ENCODE data around the gene DHH.

The DHH gene

GRCh38 chr12:49100380-49100779 is 5.8 kb upstream of the DHH start:
- no peak overlapping the region for H3K4me3 ChIP-seq
- H3K27ac ChIP-seq: no peak overlapping the region
- no peak for TF ChIP-seq FOXP2 (optimal IDR thresholded peaks at IDR 0.05; ENCODE audit: control extremely low read depth, extremely low read length, insufficient read depth)
- no peak for TF ChIP-seq POLR2AphosphoS5 (IDR thresholded peaks at IDR 0.05; ENCODE audit: borderline replicate concordance, low read depth, low read length)
- no peak for TF ChIP-seq EZH2 (IDR thresholded peaks at IDR 0.05)
- no peak overlapping the region for H3K9ac ChIP-seq (ENCODE audit: insufficient read length)
- DNase-seq (ENCODE audit: low read depth, low spot score): no peak
- peaks cover 33% of the 10 kb centered on the region; the same call in 1 of the 2 replicates for H3K36me3 ChIP-seq (ENCODE audit: insufficient read depth, low read length)
- no peaks in the 10 kb centered on the region for H3K9me3 ChIP-seq (ENCODE audit: low read depth, low read length)

GRCh38 chr12:49098703-49099102 is 4.1 kb upstream of the DHH start:
- Histone ChIP-seq H3K9ac (ENCODE audit: insufficient read length) (no peak overlapping the region), H3K4me3 (no peak overlapping the region), H3K27ac (no peak overlapping the region), H3K9me3 (ENCODE audit: low read depth, low read length) (no peaks in the 10 kb centered on the region), H3K36me3 (ENCODE audit: insufficient read depth, low read length) (peaks cover 26% of the 10 kb centered on the region; the same call in 1 of the 2 replicates)
- TF ChIP-seq EZH2 (IDR thresholded peaks at IDR 0.05) (no peak), POLR2AphosphoS5 (IDR thresholded peaks at IDR 0.05; ENCODE audit: borderline replicate concordance, low read depth, low read length) (no peak), FOXP2 (optimal IDR thresholded peaks at IDR 0.05; ENCODE audit: control extremely low read depth, extremely low read length, insufficient read depth) (no peak)
- DNase-seq (ENCODE audit: low read depth, low spot score): no peak

- H3K4me3 ChIP-seq: no peak overlapping the region
- no peaks in the 10 kb centered on the region for H3K9me3 ChIP-seq (ENCODE audit: low read depth, low read length)
- H3K27ac ChIP-seq: no peak overlapping the region
- TF ChIP-seq POLR2AphosphoS5 (IDR thresholded peaks at IDR 0.05; ENCODE audit: borderline replicate concordance, low read depth, low read length) (no peak), EZH2 (IDR thresholded peaks at IDR 0.05) (no peak), FOXP2 (optimal IDR thresholded peaks at IDR 0.05; ENCODE audit: control extremely low read depth, extremely low read length, insufficient read depth) (no peak)
- H3K9ac ChIP-seq (ENCODE audit: insufficient read length): no peak overlapping the region
- H3K36me3 ChIP-seq (ENCODE audit: insufficient read depth, low read length): peaks cover 25% of the 10 kb centered on the region; the same call in 1 of the 2 replicates
- no peak for DNase-seq (ENCODE audit: low read depth, low spot score)
These were observed 3.4 kb upstream of the DHH start for GRCh38 chr12:49098035-49098451.

GRCh38 chr12:49097381-49097780 is 2.8 kb upstream of the DHH start:
- H3K36me3 ChIP-seq (ENCODE audit: insufficient read depth, low read length): peaks cover 19% of the 10 kb centered on the region; the same call in 1 of the 2 replicates
- no peak overlapping the region for H3K27ac ChIP-seq
- H3K9me3 ChIP-seq (ENCODE audit: low read depth, low read length): no peaks in the 10 kb centered on the region
- DNase-seq (ENCODE audit: low read depth, low spot score): no peak
- no peak overlapping the region for H3K9ac ChIP-seq (ENCODE audit: insufficient read length)
- no peak overlapping the region for H3K4me3 ChIP-seq
- TF ChIP-seq EZH2 (IDR thresholded peaks at IDR 0.05): no peak

GRCh38 chr12:49094975-49095365 is 369 bp upstream of the DHH start:
- no peak for DNase-seq (ENCODE audit: low read depth, low spot score)
- no peak overlapping the region for H3K9ac ChIP-seq (ENCODE audit: insufficient read length)
- TF ChIP-seq POLR2AphosphoS5 (IDR thresholded peaks at IDR 0.05; ENCODE audit: borderline replicate concordance, low read depth, low read length) (no peak), FOXP2 (optimal IDR thresholded peaks at IDR 0.05; ENCODE audit: control extremely low read depth, extremely low read length, insufficient read depth) (no peak), EZH2 (IDR thresholded peaks at IDR 0.05) (no peak)
- no peak overlapping the region for H3K27ac ChIP-seq
- H3K9me3 ChIP-seq (ENCODE audit: low read depth, low read length): no peaks in the 10 kb centered on the region
- peaks cover 3% of the 10 kb centered on the region; the same call in 1 of the 2 replicates for H3K36me3 ChIP-seq (ENCODE audit: insufficient read depth, low read length)
- no peak overlapping the region for H3K4me3 ChIP-seq

GRCh38 chr12:49093792-49094159 is 825 bp downstream of the DHH start:
- no peak for DNase-seq (ENCODE audit: low read depth, low spot score)
- Histone ChIP-seq H3K4me3 (no peak overlapping the region), H3K27ac (no peak overlapping the region), H3K9ac (ENCODE audit: insufficient read length) (no peak overlapping the region), H3K9me3 (ENCODE audit: low read depth, low read length) (no peaks in the 10 kb centered on the region), H3K36me3 (ENCODE audit: insufficient read depth, low read length) (no peaks in the 10 kb centered on the region)
- TF ChIP-seq POLR2AphosphoS5 (IDR thresholded peaks at IDR 0.05; ENCODE audit: borderline replicate concordance, low read depth, low read length) (no peak), FOXP2 (optimal IDR thresholded peaks at IDR 0.05; ENCODE audit: control extremely low read depth, extremely low read length, insufficient read depth) (no peak), EZH2 (IDR thresholded peaks at IDR 0.05) (no peak)

GRCh38 chr12:49092816-49093406 is 1.7 kb downstream of the DHH start:
- no peak overlapping the region for H3K4me3 ChIP-seq
- DNase-seq (ENCODE audit: low read depth, low spot score): no peak
- no peaks in the 10 kb centered on the region for H3K9me3 ChIP-seq (ENCODE audit: low read depth, low read length)
- H3K36me3 ChIP-seq (ENCODE audit: insufficient read depth, low read length): no peaks in the 10 kb centered on the region
- TF ChIP-seq EZH2 (IDR thresholded peaks at IDR 0.05) (no peak), FOXP2 (optimal IDR thresholded peaks at IDR 0.05; ENCODE audit: control extremely low read depth, extremely low read length, insufficient read depth) (no peak), POLR2AphosphoS5 (IDR thresholded peaks at IDR 0.05; ENCODE audit: borderline replicate concordance, low read depth, low read length) (no peak)
- no peak overlapping the region for H3K27ac ChIP-seq
- H3K9ac ChIP-seq (ENCODE audit: insufficient read length): no peak overlapping the region

- TF ChIP-seq EZH2 (IDR thresholded peaks at IDR 0.05) (no peak), POLR2AphosphoS5 (IDR thresholded peaks at IDR 0.05; ENCODE audit: borderline replicate concordance, low read depth, low read length) (no peak), FOXP2 (optimal IDR thresholded peaks at IDR 0.05; ENCODE audit: control extremely low read depth, extremely low read length, insufficient read depth) (no peak)
- Histone ChIP-seq H3K36me3 (ENCODE audit: insufficient read depth, low read length) (no peaks in the 10 kb centered on the region), H3K9ac (ENCODE audit: insufficient read length) (no peak overlapping the region), H3K27ac (no peak overlapping the region), H3K9me3 (ENCODE audit: low read depth, low read length) (no peaks in the 10 kb centered on the region), H3K4me3 (no peak overlapping the region)
- DNase-seq (ENCODE audit: low read depth, low spot score): no peak
These were observed 2.4 kb downstream of the DHH start for GRCh38 chr12:49092086-49092815.

GRCh38 chr12:49091836-49092085 is 2.8 kb downstream of the DHH start:
- Histone ChIP-seq H3K9ac (ENCODE audit: insufficient read length) (no peak overlapping the region), H3K4me3 (no peak overlapping the region), H3K36me3 (ENCODE audit: insufficient read depth, low read length) (no peaks in the 10 kb centered on the region), H3K27ac (no peak overlapping the region), H3K9me3 (ENCODE audit: low read depth, low read length) (no peaks in the 10 kb centered on the region)
- DNase-seq (ENCODE audit: low read depth, low spot score): no peak
- TF ChIP-seq POLR2AphosphoS5 (IDR thresholded peaks at IDR 0.05; ENCODE audit: borderline replicate concordance, low read depth, low read length) (no peak), FOXP2 (optimal IDR thresholded peaks at IDR 0.05; ENCODE audit: control extremely low read depth, extremely low read length, insufficient read depth) (no peak), EZH2 (IDR thresholded peaks at IDR 0.05) (no peak)
